Neural progenitor cell (in vitro differentiated cells): ENCODE data around the gene COL8A1.

Experiments used
- CTCF ChIP-seq: fragments of 200-600 bp; sonication (generic); IDR thresholded peaks from 2 replicates; pipeline ENCODE4 v1.5.1; 2017; ENCODE audit warnings: antibody characterized with exemption, mild to moderate bottlenecking
- EZH2 ChIP-seq: fragments of 200-600 bp; sonication (generic); IDR thresholded peaks from 2 replicates; pipeline ENCODE4 v1.6.1; 2017; ENCODE audit warnings: antibody characterized with exemption, mild to moderate bottlenecking, moderate library complexity
- EZH2phosphoT487 ChIP-seq: fragments of 200-600 bp; sonication (generic); IDR thresholded peaks from 2 replicates; pipeline ENCODE4 v1.6.1; 2017; ENCODE audit warnings: antibody characterized with exemption

- TF ChIP-seq CTCF (peak; percentile 27), EZH2 (no peak), EZH2phosphoT487 (no peak)
Observed at GRCh38 chr3:99747915-99748314, 109.5 kb downstream of the COL8A1 start.
